ENCODE data around the gene KRTAP5-8.
"Not testable (repeated sequence)": the region's sequence is repeated elsewhere in the genome, so short reads cannot be mapped to it uniquely, and the experiment has no call there.

KRTAP5-8 gene

GRCh38 chr11:71534711-71535608 lies 2.9 kb upstream of the KRTAP5-8 start:
- WGBS (ENCODE audit: extremely low coverage, insufficient coverage, insufficient read length) = no CpG with 5 or more reads among the region's 17 CpGs

GRCh38 chr11:71535825-71536224 lies 2.0 kb upstream of the KRTAP5-8 start:
- H3K14ac ChIP-seq (ENCODE audit: low read length) = no peak overlapping the region
- no CpG with 5 or more reads among the region's 9 CpGs for WGBS (ENCODE audit: extremely low coverage, insufficient coverage, insufficient read length)

More at GRCh38 chr11:71534711-71535608, 2.9 kb upstream of the KRTAP5-8 start:
- not testable (repeated sequence) for H3K23ac ChIP-seq (ENCODE audit: low read length); H3K4me2 ChIP-seq (ENCODE audit: low read length); DNase-seq; H3K4me1 ChIP-seq (ENCODE audit: control insufficient read depth in 1 of 2, insufficient read depth in 2 of 2, low read length in 2 of 2); H2AK5ac ChIP-seq (ENCODE audit: low read length); H4K12ac ChIP-seq (ENCODE audit: low read depth, low read length); H3K36me3 ChIP-seq (ENCODE audit: control insufficient read depth in 1 of 2, insufficient read depth in 2 of 2, low read length in 2 of 2); H4K91ac ChIP-seq (ENCODE audit: low read depth, low read length); H3K4me3 ChIP-seq (ENCODE audit: low read depth, low read length); H2BK5ac ChIP-seq (ENCODE audit: low read depth, low read length, poor library complexity); H2BK12ac ChIP-seq (ENCODE audit: low read length); H3K9ac ChIP-seq (ENCODE audit: low read length); H3K14ac ChIP-seq (ENCODE audit: low read length); H3K4ac ChIP-seq (ENCODE audit: low read depth, low read length); H4K8ac ChIP-seq (ENCODE audit: low read depth, low read length); H3K27me3 ChIP-seq (ENCODE audit: insufficient read depth, low read length); H2AFZ ChIP-seq (ENCODE audit: insufficient read depth, low read length, poor library complexity); H3K9me3 ChIP-seq (ENCODE audit: insufficient read depth, low read depth, low read length); H2BK120ac ChIP-seq (ENCODE audit: insufficient read depth, low read length, poor library complexity); H3K79me1 ChIP-seq (ENCODE audit: low read length); H3K27ac ChIP-seq (ENCODE audit: low read depth, low read length); H3K79me2 ChIP-seq (ENCODE audit: control insufficient read depth, insufficient read depth, low read length, poor library complexity); H3K18ac ChIP-seq (ENCODE audit: low read length)

GRCh38 chr11:71537537-71537936 lies 288 bp upstream of the KRTAP5-8 start:
- DNase-seq = no peak
- Histone ChIP-seq H3K9me3 (ENCODE audit: insufficient read depth, low read depth, low read length) (no peaks in the 10 kb centered on the region), H3K27ac (ENCODE audit: low read depth, low read length) (no peak overlapping the region), H2AFZ (ENCODE audit: insufficient read depth, low read length, poor library complexity) (no peak overlapping the region), H3K79me2 (ENCODE audit: control insufficient read depth, insufficient read depth, low read length, poor library complexity) (no peaks in the 10 kb centered on the region), H3K79me1 (ENCODE audit: low read length) (no peaks in the 10 kb centered on the region), H2BK12ac (ENCODE audit: low read length) (no peak overlapping the region), H2BK120ac (ENCODE audit: insufficient read depth, low read length, poor library complexity) (no peak overlapping the region), H2BK5ac (ENCODE audit: low read depth, low read length, poor library complexity) (no peak overlapping the region), H3K36me3 (ENCODE audit: control insufficient read depth in 1 of 2, insufficient read depth in 2 of 2, low read length in 2 of 2) (no peaks in the 10 kb centered on the region), H3K23ac (ENCODE audit: low read length) (no peak overlapping the region), H3K27me3 (ENCODE audit: insufficient read depth, low read length) (no peaks in the 10 kb centered on the region), H3K4me1 (ENCODE audit: control insufficient read depth in 1 of 2, insufficient read depth in 2 of 2, low read length in 2 of 2) (no peaks in the 10 kb centered on the region), H3K4me2 (ENCODE audit: low read length) (no peak overlapping the region), H2AK5ac (ENCODE audit: low read length) (no peak overlapping the region), H4K12ac (ENCODE audit: low read depth, low read length) (no peak overlapping the region), H3K14ac (ENCODE audit: low read length) (no peak overlapping the region), H3K4me3 (ENCODE audit: low read depth, low read length) (no peak overlapping the region), H3K18ac (ENCODE audit: low read length) (no peak overlapping the region), H3K9ac (ENCODE audit: low read length) (no peak overlapping the region), H3K4ac (ENCODE audit: low read depth, low read length) (no peak overlapping the region), H4K91ac (ENCODE audit: low read depth, low read length) (no peak overlapping the region), H4K8ac (ENCODE audit: low read depth, low read length) (no peak overlapping the region)
- WGBS (ENCODE audit: extremely low coverage, insufficient coverage, insufficient read length) = no CpG with 5 or more reads among the region's 9 CpGs

More at GRCh38 chr11:71535825-71536224, 2.0 kb upstream of the KRTAP5-8 start:
- Histone ChIP-seq H3K36me3 (ENCODE audit: control insufficient read depth in 1 of 2, insufficient read depth in 2 of 2, low read length in 2 of 2) (no peaks in the 10 kb centered on the region), H3K18ac (ENCODE audit: low read length) (no peak overlapping the region), H3K4me2 (ENCODE audit: low read length) (no peak overlapping the region), H2BK12ac (ENCODE audit: low read length) (no peak overlapping the region), H3K4me3 (ENCODE audit: low read depth, low read length) (no peak overlapping the region), H4K8ac (ENCODE audit: low read depth, low read length) (no peak overlapping the region), H3K9ac (ENCODE audit: low read length) (no peak overlapping the region), H3K9me3 (ENCODE audit: insufficient read depth, low read depth, low read length) (peaks cover 1% of the 10 kb centered on the region), H4K91ac (ENCODE audit: low read depth, low read length) (no peak overlapping the region), H2AK5ac (ENCODE audit: low read length) (no peak overlapping the region), H3K27me3 (ENCODE audit: insufficient read depth, low read length) (no peaks in the 10 kb centered on the region), H2AFZ (ENCODE audit: insufficient read depth, low read length, poor library complexity) (no peak overlapping the region), H3K23ac (ENCODE audit: low read length) (no peak overlapping the region), H3K4ac (ENCODE audit: low read depth, low read length) (no peak overlapping the region), H4K12ac (ENCODE audit: low read depth, low read length) (no peak overlapping the region), H2BK120ac (ENCODE audit: insufficient read depth, low read length, poor library complexity) (no peak overlapping the region), H3K27ac (ENCODE audit: low read depth, low read length) (no peak overlapping the region), H2BK5ac (ENCODE audit: low read depth, low read length, poor library complexity) (no peak overlapping the region), H3K4me1 (ENCODE audit: control insufficient read depth in 1 of 2, insufficient read depth in 2 of 2, low read length in 2 of 2) (no peaks in the 10 kb centered on the region), H3K79me2 (ENCODE audit: control insufficient read depth, insufficient read depth, low read length, poor library complexity) (no peaks in the 10 kb centered on the region), H3K79me1 (ENCODE audit: low read length) (no peaks in the 10 kb centered on the region)
- no peak for DNase-seq

GRCh38 chr11:71538666-71538990 lies 803 bp downstream of the KRTAP5-8 start:
- no peaks in the 10 kb centered on the region for H3K36me3 ChIP-seq (ENCODE audit: control insufficient read depth in 1 of 2, insufficient read depth in 2 of 2, low read length in 2 of 2)
- no peak overlapping the region for H2AFZ ChIP-seq (ENCODE audit: insufficient read depth, low read length, poor library complexity)
- H3K27ac ChIP-seq (ENCODE audit: low read depth, low read length) = no peak overlapping the region
- H3K27me3 ChIP-seq (ENCODE audit: insufficient read depth, low read length) = no peaks in the 10 kb centered on the region
- H3K4me2 ChIP-seq (ENCODE audit: low read length) = no peak overlapping the region
- H4K8ac ChIP-seq (ENCODE audit: low read depth, low read length) = no peak overlapping the region
- no peak overlapping the region for H3K23ac ChIP-seq (ENCODE audit: low read length)
- H3K79me1 ChIP-seq (ENCODE audit: low read length) = no peaks in the 10 kb centered on the region
- H3K9me3 ChIP-seq (ENCODE audit: insufficient read depth, low read depth, low read length) = no peaks in the 10 kb centered on the region
- no CpG with 5 or more reads among the region's 4 CpGs for WGBS (ENCODE audit: extremely low coverage, insufficient coverage, insufficient read length)
- H3K4ac ChIP-seq (ENCODE audit: low read depth, low read length) = no peak overlapping the region
- H3K4me1 ChIP-seq (ENCODE audit: control insufficient read depth in 1 of 2, insufficient read depth in 2 of 2, low read length in 2 of 2) = no peaks in the 10 kb centered on the region
- H2BK12ac ChIP-seq (ENCODE audit: low read length) = no peak overlapping the region
- no peaks in the 10 kb centered on the region for H3K79me2 ChIP-seq (ENCODE audit: control insufficient read depth, insufficient read depth, low read length, poor library complexity)
- H3K4me3 ChIP-seq (ENCODE audit: low read depth, low read length) = no peak overlapping the region
- no peak overlapping the region for H4K91ac ChIP-seq (ENCODE audit: low read depth, low read length)
- H2AK5ac ChIP-seq (ENCODE audit: low read length) = no peak overlapping the region
- no peak overlapping the region for H2BK5ac ChIP-seq (ENCODE audit: low read depth, low read length, poor library complexity)
- DNase-seq = no peak
- H3K9ac ChIP-seq (ENCODE audit: low read length) = no peak overlapping the region
- H4K12ac ChIP-seq (ENCODE audit: low read depth, low read length) = no peak overlapping the region
- no peak overlapping the region for H3K18ac ChIP-seq (ENCODE audit: low read length)
- H3K14ac ChIP-seq (ENCODE audit: low read length) = no peak overlapping the region
- H2BK120ac ChIP-seq (ENCODE audit: insufficient read depth, low read length, poor library complexity) = no peak overlapping the region
